ENCODE results near the gene KMT2A.

DNA sequence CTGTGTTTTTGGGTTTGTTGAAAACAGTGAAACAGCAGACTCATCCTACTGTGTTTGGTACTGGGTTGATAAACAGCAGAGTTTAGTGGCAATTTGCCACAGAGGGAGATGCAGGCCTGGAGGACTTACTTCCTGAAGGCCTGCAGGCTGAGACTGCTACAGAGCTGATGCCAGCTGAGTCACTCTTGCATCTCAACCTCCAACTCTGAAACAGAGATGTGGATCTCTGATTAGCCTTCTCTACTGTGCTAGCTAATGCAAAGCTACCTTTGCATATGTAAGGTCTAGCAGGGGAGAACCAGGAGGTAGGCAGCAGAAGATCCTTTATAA lies 20.6 kb upstream of the KMT2A start:
- no peak for TF ChIP-seq CTCF (IDR thresholded peaks at IDR 0.05)
- TF ChIP-seq POLR2AphosphoS5 (IDR thresholded peaks at IDR 0.05) = no peak
- TF ChIP-seq EP300 (IDR thresholded peaks at IDR 0.05) = no peak
